Astrocyte (in vitro differentiated cells and primary cell): Measurements from ENCODE around the gene PTPN3. TPM values are rescaled to one million over a fixed set of nuclear protein-coding genes. Genes with fewer than 3 reads are reported as not detected.

Experiments used
- DNase-seq: peaks from one replicate; pipeline ENCODE4 v3.0.0-alpha.2; 2010; ENCODE audit warnings: low read depth
- FAIRE-seq: peaks from 2 replicates; lab custom pipeline; 2011; peaks lifted over from hg19 to GRCh38; lab: Jason Lieb, UNC
- H2AFZ ChIP-seq: 2 replicates; pipeline ENCODE4 v1.6.0; 2012; ENCODE audit warnings: low read depth, low read length, inconsistent platforms
- H3K27ac ChIP-seq: 2 replicates; pipeline ENCODE4 v1.5.1; 2011; ENCODE audit warnings: low read depth, low read length, inconsistent platforms
- H3K27me3 ChIP-seq: 2 replicates; pipeline ENCODE4 v1.6.0; 2011; ENCODE audit warnings: low read length, inconsistent platforms; ENCODE audit not compliant: insufficient read depth
- H3K36me3 ChIP-seq: 2 replicates; pipeline ENCODE4 v1.5.1; 2011; ENCODE audit warnings: low read length, inconsistent platforms; ENCODE audit not compliant: insufficient read depth
- H3K4me1 ChIP-seq: 2 replicates; pipeline ENCODE4 v1.5.1; 2011; ENCODE audit warnings: low read length, inconsistent platforms; ENCODE audit not compliant: insufficient read depth
- H3K4me2 ChIP-seq: 2 replicates; pipeline ENCODE4 v1.6.0; 2012; ENCODE audit warnings: low read length, inconsistent platforms
- H3K4me3 ChIP-seq: 2 replicates; pipeline ENCODE4 v1.5.1; 2011; ENCODE audit warnings: low read depth, mild to moderate bottlenecking, low read length, inconsistent platforms; ENCODE audit not compliant: insufficient read depth
- H3K79me2 ChIP-seq: 2 replicates; pipeline ENCODE4 v1.6.0; 2012; ENCODE audit warnings: mild to moderate bottlenecking, low read length, inconsistent platforms; ENCODE audit not compliant: insufficient read depth
- H3K9ac ChIP-seq: 2 replicates; pipeline ENCODE4 v1.6.0; 2012; ENCODE audit warnings: mild to moderate bottlenecking, low read length, inconsistent platforms
- H3K9me3 ChIP-seq: 2 replicates; pipeline ENCODE4 v1.5.1; 2012; ENCODE audit warnings: low read depth, mild to moderate bottlenecking, low read length, inconsistent platforms; ENCODE audit not compliant: insufficient read depth
- H4K20me1 ChIP-seq: 2 replicates; pipeline ENCODE4 v1.6.0; 2012; ENCODE audit warnings: low read length, inconsistent platforms; ENCODE audit not compliant: insufficient read depth
- H3K27ac Mint-ChIP-seq: one replicate; pipeline ENCODE4 v1.8.0; 2021; ENCODE audit warnings: mild to moderate bottlenecking, mixed read lengths; ENCODE audit not compliant: unreplicated experiment
- H3K27me3 Mint-ChIP-seq: one replicate; pipeline ENCODE4 v1.8.0; 2021; ENCODE audit warnings: low read depth, mixed read lengths; ENCODE audit not compliant: unreplicated experiment
- H3K36me3 Mint-ChIP-seq: one replicate; pipeline ENCODE4 v1.8.0; 2021; ENCODE audit warnings: low read depth, mixed read lengths; ENCODE audit not compliant: unreplicated experiment
- H3K4me1 Mint-ChIP-seq: one replicate; pipeline ENCODE4 v1.8.0; 2021; ENCODE audit warnings: low read depth, mixed read lengths; ENCODE audit not compliant: unreplicated experiment
- H3K4me3 Mint-ChIP-seq: one replicate; pipeline ENCODE4 v1.8.0; 2021; ENCODE audit warnings: mild to moderate bottlenecking, moderate library complexity, mixed read lengths; ENCODE audit not compliant: unreplicated experiment
- H3K9me3 Mint-ChIP-seq: one replicate; pipeline ENCODE4 v1.8.0; 2021; ENCODE audit warnings: mild to moderate bottlenecking, mixed read lengths; ENCODE audit not compliant: unreplicated experiment
- CTCF ChIP-seq: IDR thresholded peaks from 2 replicates; pipeline ENCODE4 v1.5.1; 2011; ENCODE audit warnings: low read depth, mild to moderate bottlenecking, inconsistent platforms, low read length, moderate library complexity; ENCODE audit not compliant: insufficient read depth
- EZH2 ChIP-seq: IDR thresholded peaks from 2 replicates; pipeline ENCODE4 v1.6.1; 2012; ENCODE audit warnings: mild to moderate bottlenecking, low read length, inconsistent platforms; ENCODE audit not compliant: insufficient read depth
- total RNA-seq: library from RNA; stranded (reverse); gene quantifications from 2 replicates; pipeline ENCODE4 v1.2.1, GENCODE V29; 2021

Gene PTPN3
- total RNA-seq, 1 donor from 2014 or later = 1.1 TPM

GRCh38 chr9:109423877-109424276 lies 74.2 kb downstream of the PTPN3 start:
- H3K4me2 ChIP-seq = no peak overlapping the region
- Mint-ChIP-seq H3K27me3 (peaks cover 10% of the 10 kb centered on the region), H3K4me3 (no peak overlapping the region), H3K4me1 (no peaks in the 10 kb centered on the region), H3K9me3 (no peaks in the 10 kb centered on the region), H3K36me3 (no peaks in the 10 kb centered on the region), H3K27ac (no peak overlapping the region)
- H3K27ac ChIP-seq = no peak overlapping the region
- no peaks in the 10 kb centered on the region for H3K9me3 ChIP-seq
- no peaks in the 10 kb centered on the region for H3K4me1 ChIP-seq
- no peak overlapping the region for H3K9ac ChIP-seq
- no peak for FAIRE-seq
- H3K36me3 ChIP-seq = no peaks in the 10 kb centered on the region
- no peaks in the 10 kb centered on the region for H4K20me1 ChIP-seq
- H3K79me2 ChIP-seq = no peaks in the 10 kb centered on the region
- H3K4me3 ChIP-seq = no peak overlapping the region
- H3K27me3 ChIP-seq = no peaks in the 10 kb centered on the region
- DNase-seq = no peak
- TF ChIP-seq CTCF = no peak
- no peak for TF ChIP-seq EZH2
- H2AFZ ChIP-seq = no peak overlapping the region

GRCh38 chr9:109422641-109423040 lies 75.5 kb downstream of the PTPN3 start:
- H3K27me3 ChIP-seq = no peaks in the 10 kb centered on the region
- Mint-ChIP-seq H3K27ac (no peak overlapping the region), H3K27me3 (peaks cover 8% of the 10 kb centered on the region), H3K36me3 (no peaks in the 10 kb centered on the region), H3K4me1 (no peaks in the 10 kb centered on the region), H3K4me3 (no peak overlapping the region), H3K9me3 (no peaks in the 10 kb centered on the region)
- H3K4me3 ChIP-seq = no peak overlapping the region
- H3K27ac ChIP-seq = no peak overlapping the region
- DNase-seq (no peak), FAIRE-seq (no peak)
- no peak overlapping the region for H3K4me2 ChIP-seq
- no peaks in the 10 kb centered on the region for H3K4me1 ChIP-seq
- TF ChIP-seq EZH2 = no peak
- TF ChIP-seq CTCF = no peak
- no peaks in the 10 kb centered on the region for H4K20me1 ChIP-seq
- no peaks in the 10 kb centered on the region for H3K36me3 ChIP-seq
- no peaks in the 10 kb centered on the region for H3K79me2 ChIP-seq
- H2AFZ ChIP-seq = no peak overlapping the region
- no peaks in the 10 kb centered on the region for H3K9me3 ChIP-seq
- H3K9ac ChIP-seq = no peak overlapping the region

GRCh38 chr9:109421026-109421970 lies 76.8 kb downstream of the PTPN3 start:
- Histone ChIP-seq H3K9me3 (no peaks in the 10 kb centered on the region), H3K27ac (no peak overlapping the region), H3K4me3 (no peak overlapping the region), H3K9ac (no peak overlapping the region), H3K27me3 (no peaks in the 10 kb centered on the region), H4K20me1 (no peaks in the 10 kb centered on the region), H2AFZ (no peak overlapping the region), H3K4me2 (no peak overlapping the region), H3K79me2 (no peaks in the 10 kb centered on the region), H3K36me3 (no peaks in the 10 kb centered on the region), H3K4me1 (no peaks in the 10 kb centered on the region)
- TF ChIP-seq EZH2 = no peak
- TF ChIP-seq CTCF = no peak
- Mint-ChIP-seq H3K27me3 (peaks cover 4% of the 10 kb centered on the region), H3K27ac (no peak overlapping the region), H3K4me3 (no peak overlapping the region), H3K36me3 (no peaks in the 10 kb centered on the region), H3K4me1 (peaks cover 2% of the 10 kb centered on the region), H3K9me3 (no peaks in the 10 kb centered on the region)
- DNase-seq = no peak
- no peak for FAIRE-seq
